Natural killer cell (primary cell): ENCODE measurements around the gene R3HDM2. TPM values are rescaled to one million over a fixed set of nuclear protein-coding genes. Genes with fewer than 3 reads are reported as not detected.

ENCODE experiments used
- ATAC-seq, 3 donors: fragments of 150-1000 bp in 2 of 3; fragments of 200-7000 bp in 1 of 3; cut with Tn5 transposase; 1 replicate in 1 of 3; 2 replicates in 2 of 3; pipeline ENCODE4 v1.10.0; 2021; ENCODE audit warnings: mild to moderate bottlenecking in 2 of 3, moderate library complexity in 2 of 3
- DNase-seq, 2 donors: peaks; one replicate each; pipeline versions ENCODE4 v3.0.0 to v3.0.0-alpha.2; 2013 to 2021; ENCODE audit warnings: mixed read lengths in 1 of 2
- H3K27ac ChIP-seq: one replicate; pipeline ENCODE4 v1.5.1; 2013; ENCODE audit warnings: mild to moderate bottlenecking, low read length
- H3K27me3 ChIP-seq: one replicate; pipeline ENCODE4 v1.6.1; 2013; ENCODE audit warnings: low read length; ENCODE audit not compliant: control insufficient read depth, insufficient read depth
- H3K36me3 ChIP-seq: one replicate; pipeline ENCODE4 v1.6.1; 2013; ENCODE audit warnings: low read length; ENCODE audit not compliant: control insufficient read depth, insufficient read depth
- H3K4me1 ChIP-seq: one replicate; pipeline ENCODE4 v1.6.1; 2013; ENCODE audit warnings: low read length; ENCODE audit not compliant: control insufficient read depth, insufficient read depth
- H3K4me3 ChIP-seq: one replicate; pipeline ENCODE4 v1.5.1; 2013; ENCODE audit warnings: low read length
- H3K9me3 ChIP-seq: one replicate; pipeline ENCODE4 v1.6.1; 2013; ENCODE audit warnings: low read length; ENCODE audit not compliant: control insufficient read depth, insufficient read depth
- H3K27ac Mint-ChIP-seq, 2 donors: one replicate each; pipeline ENCODE4 v1.8.0; 2022; ENCODE audit warnings: mild to moderate bottlenecking in 2 of 2, mixed read lengths in 2 of 2, moderate library complexity in 1 of 2
- H3K27me3 Mint-ChIP-seq, 2 donors: one replicate each; pipeline ENCODE4 v1.8.0; 2022; ENCODE audit warnings: low read depth in 2 of 2, mixed read lengths in 2 of 2
- H3K36me3 Mint-ChIP-seq: one replicate; pipeline ENCODE4 v1.8.0; 2022; ENCODE audit warnings: mixed read lengths
- H3K4me1 Mint-ChIP-seq, 2 donors: one replicate each; pipeline ENCODE4 v1.8.0; 2022; ENCODE audit warnings: mixed read lengths in 2 of 2
- H3K4me3 Mint-ChIP-seq: one replicate; pipeline ENCODE4 v1.8.0; 2022; ENCODE audit warnings: mild to moderate bottlenecking, moderate library complexity, mixed read lengths
- H3K9me3 Mint-ChIP-seq, 2 donors: one replicate each; pipeline ENCODE4 v1.8.0; 2022; ENCODE audit warnings: mixed read lengths in 2 of 2
- CTCF ChIP-seq: fragments of 200-600 bp; IDR thresholded peaks from one replicate; pipeline ENCODE4 v1.8.0; 2022; ENCODE audit warnings: antibody characterized with exemption
- WGBS: methylation state at CpG from one replicate; pipeline ENCODE4 v1.1.7; 2013; ENCODE audit warnings: missing lambda C conversion rate; ENCODE audit not compliant: insufficient coverage; 5-methylcytosine and 5-hydroxymethylcytosine counted together
- intact Hi-C: fragments of 100-400 bp; cut with micrococcal nuclease; formaldehyde crosslinking; loops from one replicate; pipeline ENCODE4 v1.14.2; 2022
- total RNA-seq, 4 donors: library from RNA; stranded (reverse); fragments of 120-200 nt in 1 of 4; gene quantifications; one replicate each; pipeline versions ENCODE4 v1.2.3 to v1.2.4, GENCODE V29; 2013 to 2022

Gene R3HDM2
- total RNA-seq, 3 donors from 2014 or later (not counting 1 experiment from before 2014, with no cell fraction given): 110 to 124 (median 123) TPM

- peak overlapping the region; percentile 87 for H3K4me3 Mint-ChIP-seq
- peak overlapping the region; percentile 57 for H3K27ac ChIP-seq
- no peaks in the 10 kb centered on the region for H3K36me3 ChIP-seq
- intact Hi-C loops: no loop called here
- no peaks in the 10 kb centered on the region for H3K27me3 ChIP-seq
- WGBS: 10% methylated on average over 4 of the region's 4 CpGs
- H3K27me3 Mint-ChIP-seq: no peaks in the 10 kb centered on the region
- H3K4me1 Mint-ChIP-seq: peaks cover 18 to 22% of the 10 kb centered on the region in 2 donors
- no peak overlapping the region for H3K4me3 ChIP-seq
- peak overlapping the region; percentile 88 to 94 for H3K27ac Mint-ChIP-seq
- H3K9me3 ChIP-seq: no peaks in the 10 kb centered on the region
- no peaks in the 10 kb centered on the region for H3K36me3 Mint-ChIP-seq
- no peak for DNase-seq
- TF ChIP-seq CTCF: no peak
- H3K4me1 ChIP-seq: peaks cover 16% of the 10 kb centered on the region
- peak in 2 of 3 donors; percentile 17 to 30 for ATAC-seq
- no peaks in the 10 kb centered on the region for H3K9me3 Mint-ChIP-seq
These were observed 4.5 kb upstream of the R3HDM2 start for GRCh38 chr12:57435293-57435692.

- Histone ChIP-seq H3K27ac (peak within 1 kb of the TSS; percentile 57), H3K36me3 (no peaks in the 10 kb centered on the region), H3K4me1 (peaks cover 21% of the 10 kb centered on the region), H3K9me3 (no peaks in the 10 kb centered on the region), H3K27me3 (no peaks in the 10 kb centered on the region), H3K4me3 (no peak within 1 kb of the TSS)
- H3K9me3 Mint-ChIP-seq: no peaks in the 10 kb centered on the region
- H3K4me1 Mint-ChIP-seq: peaks cover 24 to 28% of the 10 kb centered on the region in 2 donors
- H3K27me3 Mint-ChIP-seq: no peaks in the 10 kb centered on the region
- peak within 1 kb of the TSS; percentile 88 to 94 for H3K27ac Mint-ChIP-seq
- ATAC-seq (no peak), DNase-seq (no peak)
- intact Hi-C loops: no loop called here
- no peaks in the 10 kb centered on the region for H3K36me3 Mint-ChIP-seq
- H3K4me3 Mint-ChIP-seq: peak within 1 kb of the TSS; percentile 87
- TF ChIP-seq CTCF: no peak
- WGBS: 89% methylated on average over 8 of the region's 8 CpGs
These were observed 3.8 kb upstream of the R3HDM2 start, which contains the start of gene INHBC for GRCh38 chr12:57434517-57435223. Gene INHBC, plus strand, starts transcription at chr12:57434784. Its CDS starts 103 bp downstream, at chr12:57434887.

- DNase-seq (no peak), ATAC-seq (no peak)
- Histone ChIP-seq H3K4me3 (no peak overlapping the region), H3K36me3 (no peaks in the 10 kb centered on the region), H3K27ac (no peak overlapping the region), H3K9me3 (no peaks in the 10 kb centered on the region), H3K27me3 (no peaks in the 10 kb centered on the region), H3K4me1 (peaks cover 26% of the 10 kb centered on the region)
- intact Hi-C loops: no loop called here
- Mint-ChIP-seq H3K9me3 (no peaks in the 10 kb centered on the region), H3K4me3 (no peak overlapping the region), H3K27ac (no peak overlapping the region), H3K36me3 (no peaks in the 10 kb centered on the region), H3K4me1 (peaks cover 31 to 35% of the 10 kb centered on the region in 2 donors), H3K27me3 (no peaks in the 10 kb centered on the region)
- no peak for TF ChIP-seq CTCF
- WGBS: 97% methylated on average over 3 of the region's 3 CpGs
These were observed 2.5 kb upstream of the R3HDM2 start for GRCh38 chr12:57433370-57433769.
